CD4-positive, alpha-beta T cell (primary cell): ENCODE results near the gene DHCR24. TPM values are rescaled to one million over a fixed set of nuclear protein-coding genes. Genes with fewer than 3 reads are reported as not detected.

Experiments used
- ATAC-seq: fragments of 200-7000 bp; cut with Tn5 transposase; one replicate; pipeline ENCODE4 v1.10.0; 2022; ENCODE audit warnings: mild to moderate bottlenecking; ENCODE audit not compliant: poor library complexity
- CTCF ChIA-PET: fragments of 350-600 bp; sonication (Branson Sonifier 250); formaldehyde crosslinking; loops from one replicate; lab custom pipeline; 2021; ENCODE audit warnings: antibody characterized with exemption, inconsistent platforms; lab: Charles Lee
- POLR2A ChIA-PET: fragments of 350-600 bp; sonication (Branson Sonifier 250); formaldehyde crosslinking; loops from one replicate; lab custom pipeline; 2021; ENCODE audit warnings: antibody characterized with exemption, inconsistent platforms; lab: Charles Lee
- DNase-seq, 14 experiments: peaks; one replicate each; pipeline ENCODE4 v3.0.0-alpha.2; 2013 to 2020; ENCODE audit warnings: mixed read lengths in 2 of 14
- H3K27ac ChIP-seq, 2 donors: one replicate each; pipeline versions ENCODE4 v1.5.1 to v1.7.0; 2013; ENCODE audit warnings: low read length in 2 of 2, low read depth in 1 of 2, mild to moderate bottlenecking in 1 of 2
- H3K27me3 ChIP-seq, 2 experiments: 1 replicate in 1 of 2; 2 replicates in 1 of 2; pipeline versions ENCODE4 v1.6.1 to v1.7.0; 2013; ENCODE audit warnings: low read length in 2 of 2, control low read depth in 1 of 2, mild to moderate bottlenecking in 1 of 2, moderate library complexity in 1 of 2; ENCODE audit not compliant: insufficient read depth in 2 of 2, control insufficient read depth in 1 of 2
- H3K36me3 ChIP-seq: one replicate; pipeline ENCODE4 v1.6.1; 2013; ENCODE audit warnings: low read length, control low read depth; ENCODE audit not compliant: insufficient read depth
- H3K4me1 ChIP-seq: one replicate; pipeline ENCODE4 v1.6.1; 2013; ENCODE audit warnings: low read length, control low read depth; ENCODE audit not compliant: insufficient read depth
- H3K4me3 ChIP-seq: one replicate; pipeline ENCODE4 v1.5.1; 2013; ENCODE audit warnings: mild to moderate bottlenecking, low read length, moderate library complexity
- H3K9me3 ChIP-seq, 2 experiments: 1 replicate in 1 of 2; 2 replicates in 1 of 2; pipeline versions ENCODE4 v1.6.1 to v1.7.0; 2013; ENCODE audit warnings: low read length in 2 of 2, mild to moderate bottlenecking in 2 of 2, control low read depth in 1 of 2, moderate library complexity in 1 of 2; ENCODE audit not compliant: control insufficient read depth in 1 of 2, insufficient read depth in 1 of 2
- H3K27ac Mint-ChIP-seq: one replicate; pipeline ENCODE4 v1.8.0; 2020; ENCODE audit warnings: mixed read lengths
- H3K27me3 Mint-ChIP-seq: one replicate; pipeline ENCODE4 v1.8.0; 2021; ENCODE audit warnings: mixed read lengths
- H3K36me3 Mint-ChIP-seq: one replicate; pipeline ENCODE4 v1.8.0; 2021; ENCODE audit warnings: low read depth, mixed read lengths
- H3K4me1 Mint-ChIP-seq: one replicate; pipeline ENCODE4 v1.8.0; 2021; ENCODE audit warnings: low read depth, mixed read lengths
- H3K4me3 Mint-ChIP-seq: one replicate; pipeline ENCODE4 v1.8.0; 2020; ENCODE audit warnings: mild to moderate bottlenecking, mixed read lengths
- H3K9me3 Mint-ChIP-seq: one replicate; pipeline ENCODE4 v1.8.0; 2020; ENCODE audit warnings: mixed read lengths
- intact Hi-C, 2 experiments: fragments of 100-400 bp; cut with DNase I in 1 of 2; cut with micrococcal nuclease in 1 of 2; formaldehyde crosslinking; loops; one replicate each; pipeline versions ENCODE4 v1.15.1 to v1.9.0; 2023 to 2025; cut with DNase I, micrococcal nuclease
- total RNA-seq, 174 experiments: library from RNA in 2 of 174; stranded (reverse) in 2 of 174; gene quantifications; one replicate each; pipeline ENCODE4 v1.2.3 and lab custom pipeline; 2021 to 2026
- TF ChIP-seq, protein P1 (sequence below): fragments of 200-600 bp; IDR thresholded peaks from one replicate; pipeline ENCODE4 v1.8.0; 2022; ENCODE audit warnings: antibody characterized with exemption, mild to moderate bottlenecking

Gene DHCR24
- total RNA-seq, 2 experiments from 2014 or later, result 0.34 to 0.55 TPM

- Mint-ChIP-seq H3K4me1 (no peaks in the 10 kb centered on the region), H3K36me3 (no peaks in the 10 kb centered on the region), H3K4me3 (no peak overlapping the region), H3K27ac (no peak overlapping the region), H3K9me3 (no peaks in the 10 kb centered on the region), H3K27me3 (peaks cover 7% of the 10 kb centered on the region)
- TF ChIP-seq, protein P1, sequence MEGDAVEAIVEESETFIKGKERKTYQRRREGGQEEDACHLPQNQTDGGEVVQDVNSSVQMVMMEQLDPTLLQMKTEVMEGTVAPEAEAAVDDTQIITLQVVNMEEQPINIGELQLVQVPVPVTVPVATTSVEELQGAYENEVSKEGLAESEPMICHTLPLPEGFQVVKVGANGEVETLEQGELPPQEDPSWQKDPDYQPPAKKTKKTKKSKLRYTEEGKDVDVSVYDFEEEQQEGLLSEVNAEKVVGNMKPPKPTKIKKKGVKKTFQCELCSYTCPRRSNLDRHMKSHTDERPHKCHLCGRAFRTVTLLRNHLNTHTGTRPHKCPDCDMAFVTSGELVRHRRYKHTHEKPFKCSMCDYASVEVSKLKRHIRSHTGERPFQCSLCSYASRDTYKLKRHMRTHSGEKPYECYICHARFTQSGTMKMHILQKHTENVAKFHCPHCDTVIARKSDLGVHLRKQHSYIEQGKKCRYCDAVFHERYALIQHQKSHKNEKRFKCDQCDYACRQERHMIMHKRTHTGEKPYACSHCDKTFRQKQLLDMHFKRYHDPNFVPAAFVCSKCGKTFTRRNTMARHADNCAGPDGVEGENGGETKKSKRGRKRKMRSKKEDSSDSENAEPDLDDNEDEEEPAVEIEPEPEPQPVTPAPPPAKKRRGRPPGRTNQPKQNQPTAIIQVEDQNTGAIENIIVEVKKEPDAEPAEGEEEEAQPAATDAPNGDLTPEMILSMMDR, result no peak
- no peaks in the 10 kb centered on the region for H3K36me3 ChIP-seq
- no peak overlapping the region for H3K27ac ChIP-seq
- H3K4me3 ChIP-seq, result no peak overlapping the region
- ATAC-seq (no peak), DNase-seq (no peak)
- no peaks in the 10 kb centered on the region for H3K9me3 ChIP-seq
- intact Hi-C loops, result no loop called here
- CTCF ChIA-PET, result no interaction called here
- no peaks in the 10 kb centered on the region for H3K27me3 ChIP-seq
- POLR2A ChIA-PET, result no interaction called here
- H3K4me1 ChIP-seq, result no peaks in the 10 kb centered on the region
Measured at GRCh38 chr1:54906586-54906985, 19.6 kb upstream of the DHCR24 start.

GRCh38 chr1:54904476-54905048 is 17.6 kb upstream of the DHCR24 start:
- no peaks in the 10 kb centered on the region for H3K9me3 ChIP-seq
- H3K4me3 Mint-ChIP-seq, result no peak overlapping the region
- intact Hi-C loops, result no loop called here
- H3K27ac Mint-ChIP-seq, result no peak overlapping the region
- H3K36me3 ChIP-seq, result no peaks in the 10 kb centered on the region
- ChIA-PET POLR2A (no interaction called here), CTCF (no interaction called here)
- DNase-seq (no peak), ATAC-seq (no peak)
- no peak overlapping the region for H3K4me3 ChIP-seq
- no peaks in the 10 kb centered on the region for H3K4me1 ChIP-seq
- no peaks in the 10 kb centered on the region for H3K27me3 ChIP-seq
- H3K9me3 Mint-ChIP-seq, result no peaks in the 10 kb centered on the region
- no peaks in the 10 kb centered on the region for H3K36me3 Mint-ChIP-seq
- TF ChIP-seq, protein P1, result no peak
- no peak overlapping the region for H3K27ac ChIP-seq
- H3K4me1 Mint-ChIP-seq, result no peaks in the 10 kb centered on the region
- H3K27me3 Mint-ChIP-seq, result peaks cover 16% of the 10 kb centered on the region

DNA sequence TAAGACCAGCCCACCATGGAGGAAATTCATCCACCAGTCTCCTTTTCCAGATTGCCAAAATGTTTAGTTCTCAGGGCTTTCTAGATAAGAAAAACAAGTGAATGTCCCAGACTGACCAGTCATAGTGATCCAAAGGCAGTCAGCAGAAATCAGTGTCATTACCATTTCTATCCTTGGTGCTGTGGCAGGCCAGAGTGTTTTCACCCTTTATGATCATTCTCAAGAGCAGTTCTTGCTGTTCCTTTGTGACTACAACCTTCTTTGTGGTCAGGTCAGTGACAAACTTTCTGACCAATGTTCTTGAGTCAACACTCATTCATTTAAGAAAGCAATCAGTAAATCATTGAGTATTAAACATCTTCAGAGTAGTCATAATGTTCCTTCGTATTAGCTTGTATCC is 7.3 kb upstream of the DHCR24 start:
- TF ChIP-seq, protein P1, result no peak
- no peak overlapping the region for H3K27ac ChIP-seq
- POLR2A ChIA-PET, result no interaction called here

More for the DNA sequence above, 7.3 kb upstream of the DHCR24 start:
- Mint-ChIP-seq H3K9me3 (no peaks in the 10 kb centered on the region), H3K27ac (no peak overlapping the region), H3K36me3 (no peaks in the 10 kb centered on the region), H3K4me3 (no peak overlapping the region), H3K4me1 (no peaks in the 10 kb centered on the region), H3K27me3 (no peaks in the 10 kb centered on the region)
- DNase-seq (no peak), ATAC-seq (no peak)
- Histone ChIP-seq H3K4me1 (no peaks in the 10 kb centered on the region), H3K36me3 (no peaks in the 10 kb centered on the region), H3K4me3 (no peak overlapping the region), H3K27me3 (no peaks in the 10 kb centered on the region), H3K9me3 (no peaks in the 10 kb centered on the region)
- intact Hi-C loops, result no loop called here
- CTCF ChIA-PET, result no interaction called here
